Thoracic aorta (tissue), 2 donors: ENCODE results near the gene OMA1. TPM values are rescaled to one million over a fixed set of nuclear protein-coding genes. Genes with fewer than 3 reads are reported as not detected.
"Not testable (repeated sequence)": the region's sequence is repeated elsewhere in the genome, so short reads cannot be mapped to it uniquely, and the experiment has no call there.

Source experiments
- ATAC-seq: fragments of 150-250 bp; one replicate; pipeline ENCODE4 v1.8.0; 2017; ENCODE audit warnings: low read depth; ENCODE audit not compliant: insufficient number of reproducible peaks, low FRiP score
- DNase-seq: peaks from one replicate; pipeline ENCODE4 v3.0.0-alpha.2; 2020; ENCODE audit warnings: low spot score
- H3K27ac ChIP-seq, 2 donors: fragments of 200-600 bp; sonication (generic); 1 replicate in 1 of 2; 2 replicates in 1 of 2; pipeline ENCODE4 v1.5.1; 2016; ENCODE audit warnings: mild to moderate bottlenecking in 2 of 2, moderate library complexity in 2 of 2
- H3K27me3 ChIP-seq: fragments of 200-600 bp; sonication (generic); replicated peaks from 2 replicates; pipeline ENCODE4 v1.6.0; 2016; ENCODE audit warnings: mild to moderate bottlenecking; ENCODE audit not compliant: insufficient read depth
- H3K36me3 ChIP-seq: fragments of 200-600 bp; sonication (generic); one replicate; pipeline ENCODE4 v1.5.1; 2016
- H3K4me1 ChIP-seq, 2 donors: fragments of 200-600 bp; sonication (generic); 1 replicate in 1 of 2; 2 replicates in 1 of 2; pipeline versions ENCODE4 v1.5.1 to v1.6.0; 2016; ENCODE audit warnings: low read depth in 2 of 2, mild to moderate bottlenecking in 1 of 2; ENCODE audit not compliant: control insufficient read depth in 1 of 2
- H3K4me3 ChIP-seq: fragments of 200-600 bp; sonication (generic); 2 replicates; pipeline ENCODE4 v1.5.1; 2016; ENCODE audit warnings: mild to moderate bottlenecking
- H3K9me3 ChIP-seq: fragments of 200-600 bp; sonication (generic); 2 replicates; pipeline ENCODE4 v1.5.1; 2016
- CTCF ChIP-seq: fragments of 200-600 bp; sonication (generic); IDR thresholded peaks from one replicate; pipeline ENCODE4 v1.5.1; 2019; ENCODE audit warnings: antibody characterized with exemption
- total RNA-seq, 2 donors: library from RNA; depleted of rRNA; stranded (reverse); fragments of >200 nt; gene quantifications; one replicate each; pipeline versions ENCODE4 v1.1.0 to v1.2.3, GENCODE V29; 2016

OMA1 gene
- total RNA-seq, 2 donors from 2014 or later, result 20.4 to 42.4 TPM

- no peak for TF ChIP-seq CTCF
- Histone ChIP-seq H3K27ac (no peak overlapping the region), H3K4me1 (no peaks in the 10 kb centered on the region), H3K27me3 (no peaks in the 10 kb centered on the region), H3K36me3 (no peaks in the 10 kb centered on the region), H3K4me3 (no peak overlapping the region), H3K9me3 (no peaks in the 10 kb centered on the region)
- ATAC-seq (no peak), DNase-seq (no peak)
These were observed 8.9 kb upstream of the OMA1 start for GRCh38 chr1:58555393-58555792.

GRCh38 chr1:58551186-58552140 lies 4.9 kb upstream of the OMA1 start:
- H3K27ac ChIP-seq, result no peak overlapping the region
- H3K36me3 ChIP-seq, result no peaks in the 10 kb centered on the region
- H3K4me3 ChIP-seq, result no peak overlapping the region
- H3K4me1 ChIP-seq, result no peaks in the 10 kb centered on the region
- ATAC-seq (no peak), DNase-seq (no peak)
- no peaks in the 10 kb centered on the region for H3K9me3 ChIP-seq
- TF ChIP-seq CTCF, result no peak
- H3K27me3 ChIP-seq, result no peaks in the 10 kb centered on the region

GRCh38 chr1:58549291-58549690 lies 2.8 kb upstream of the OMA1 start:
- not testable (repeated sequence) for ATAC-seq, H3K4me3 ChIP-seq, H3K27me3 ChIP-seq, H3K36me3 ChIP-seq, H3K27ac ChIP-seq, H3K9me3 ChIP-seq, DNase-seq
- peaks cover 9 to 15% of the 10 kb centered on the region in 2 donors for H3K4me1 ChIP-seq

GRCh38 chr1:58548371-58548770 lies 1.8 kb upstream of the OMA1 start:
- no peak for DNase-seq
- no peaks in the 10 kb centered on the region for H3K36me3 ChIP-seq
- H3K27me3 ChIP-seq, result no peaks in the 10 kb centered on the region
- no peak overlapping the region for H3K4me3 ChIP-seq
- no peaks in the 10 kb centered on the region for H3K9me3 ChIP-seq
- no peak for TF ChIP-seq CTCF
- H3K4me1 ChIP-seq, result peaks cover 9 to 15% of the 10 kb centered on the region in 2 donors
- ATAC-seq, result no peak
- no peak overlapping the region for H3K27ac ChIP-seq

GRCh38 chr1:58545591-58546519 lies 671 bp downstream of the OMA1 start:
- Histone ChIP-seq H3K9me3 (no peaks in the 10 kb centered on the region), H3K4me3 (peak overlapping the region; percentile 79), H3K36me3 (no peaks in the 10 kb centered on the region), H3K27ac (peak overlapping the region; percentile 88 to 97), H3K27me3 (no peaks in the 10 kb centered on the region), H3K4me1 (peaks cover 9 to 15% of the 10 kb centered on the region in 2 donors)
- no peak for TF ChIP-seq CTCF
- peak; percentile 55 for DNase-seq
- ATAC-seq, result peak; percentile 69
